AG20443 (cell line): Measurements from ENCODE around the gene SOCS7.
"Not testable (repeated sequence)": the region's sequence is repeated elsewhere in the genome, so short reads cannot be mapped to it uniquely, and the experiment has no call there.

Experiments
- DNase-seq: peaks from one replicate; pipeline ENCODE4 v3.0.0; 2012; ENCODE audit warnings: low spot score, mixed read lengths

SOCS7 gene

DNA sequence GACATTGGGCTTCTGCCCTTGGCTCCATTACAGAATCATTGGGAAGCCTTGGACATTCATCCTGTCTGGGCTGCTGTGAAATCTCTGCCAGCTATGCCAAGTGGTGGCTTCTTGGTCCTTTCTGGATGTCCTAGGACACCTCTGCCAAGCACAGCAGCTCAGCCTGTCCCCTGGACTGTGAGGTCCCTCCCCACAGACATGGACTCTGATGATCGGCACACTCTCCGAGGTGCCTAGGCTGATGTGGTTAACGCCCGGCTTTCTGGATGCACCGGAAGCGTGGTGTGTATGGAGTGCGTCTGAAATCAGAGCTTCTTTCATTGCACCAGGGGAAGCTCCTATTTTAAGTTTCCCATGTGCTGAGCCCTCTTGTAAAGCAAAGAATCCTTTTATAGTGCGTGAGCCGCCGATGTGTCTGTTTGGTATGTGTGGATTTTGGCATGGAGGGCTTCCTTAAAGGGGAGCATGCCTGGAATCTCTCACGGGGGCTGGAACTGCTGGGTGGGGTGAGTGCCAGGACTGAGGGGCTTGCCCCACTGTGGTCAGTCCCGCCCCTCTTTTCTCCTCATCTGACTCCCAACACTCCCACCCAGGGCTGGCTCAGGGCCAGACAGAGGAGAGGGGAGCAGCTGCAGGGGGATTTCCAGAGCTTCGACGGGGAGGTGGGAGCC lies 69.7 kb downstream of the SOCS7 start:
- DNase-seq: peak; percentile 75

DNA sequence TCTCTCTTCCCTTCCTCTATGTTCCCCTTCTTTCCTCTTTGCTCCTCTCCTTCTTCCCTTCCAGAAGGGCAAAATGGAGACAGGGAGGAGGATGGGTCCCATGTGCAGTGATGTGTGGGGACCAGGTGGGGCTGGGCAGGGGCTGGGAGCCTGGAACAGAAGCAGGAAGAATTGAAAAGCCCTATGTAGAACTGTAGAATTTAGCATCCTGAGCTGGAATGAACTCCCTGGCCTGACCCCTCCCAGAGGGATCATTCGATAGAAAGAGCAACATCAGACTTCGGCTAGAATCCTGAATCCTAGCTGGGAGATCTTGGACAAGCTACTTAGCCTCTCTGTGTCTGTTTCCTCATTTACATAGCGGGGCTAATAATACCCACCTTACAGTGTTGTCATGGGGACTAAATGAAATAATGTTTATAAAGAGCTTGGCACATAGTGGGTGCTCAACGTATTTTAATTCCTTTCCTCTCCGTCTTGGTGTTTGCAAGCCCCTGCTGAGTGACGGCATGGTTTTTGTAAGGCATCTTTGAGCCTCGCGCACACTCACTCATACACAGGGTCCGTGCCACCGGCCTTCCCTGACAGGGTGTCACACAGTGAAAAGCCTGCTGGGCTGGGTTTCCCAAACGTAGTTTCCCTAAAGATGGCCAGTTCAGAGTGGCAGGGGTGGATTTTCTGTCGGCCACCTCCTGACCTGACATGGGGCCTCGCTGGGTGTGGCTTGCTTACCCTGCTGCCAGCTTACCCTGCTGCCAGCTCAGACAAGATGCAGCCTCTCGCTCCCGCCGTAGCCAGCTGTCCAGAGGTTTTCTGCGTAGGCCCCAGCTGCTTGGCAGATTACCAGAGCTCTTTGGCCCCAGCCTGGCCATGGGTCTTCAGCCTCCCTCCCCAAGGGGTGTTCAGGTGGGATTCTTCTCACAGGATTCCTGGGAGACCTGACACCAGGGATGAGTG lies 70.5 kb downstream of the SOCS7 start:
- no peak for DNase-seq

DNA sequence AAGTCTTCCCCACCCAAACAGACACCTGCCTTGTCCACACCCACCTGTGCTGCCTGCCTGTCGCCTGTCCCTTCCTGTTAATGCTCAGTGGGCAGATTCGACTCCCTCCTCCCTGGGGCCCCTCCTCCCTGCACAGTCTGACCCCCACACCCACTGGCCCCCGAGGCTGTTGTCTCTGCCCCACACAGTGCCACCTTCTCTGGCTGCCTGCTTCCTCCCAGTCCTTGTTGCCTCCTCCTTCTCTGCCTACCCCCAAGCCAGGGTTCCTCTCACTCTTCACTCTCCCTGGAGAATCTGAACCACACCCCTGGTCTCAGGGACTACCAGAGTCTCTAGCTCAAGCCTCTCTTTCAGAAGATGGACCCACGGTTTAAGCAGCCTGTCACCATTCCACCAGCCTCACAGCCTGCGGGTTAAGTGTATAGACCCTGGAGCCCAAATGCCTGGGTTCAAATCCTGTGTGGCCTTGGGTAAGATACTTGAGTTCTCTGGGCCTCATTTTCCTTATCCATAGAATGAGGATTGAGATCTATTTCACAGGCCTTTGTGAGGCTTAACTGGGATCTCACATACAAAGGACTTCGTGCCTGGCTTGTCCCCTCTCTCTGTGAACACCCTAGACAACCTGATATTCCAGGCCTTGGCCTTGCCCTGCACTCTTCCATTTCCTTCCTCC lies 72.8 kb downstream of the SOCS7 start:
- DNase-seq: no peak

DNA sequence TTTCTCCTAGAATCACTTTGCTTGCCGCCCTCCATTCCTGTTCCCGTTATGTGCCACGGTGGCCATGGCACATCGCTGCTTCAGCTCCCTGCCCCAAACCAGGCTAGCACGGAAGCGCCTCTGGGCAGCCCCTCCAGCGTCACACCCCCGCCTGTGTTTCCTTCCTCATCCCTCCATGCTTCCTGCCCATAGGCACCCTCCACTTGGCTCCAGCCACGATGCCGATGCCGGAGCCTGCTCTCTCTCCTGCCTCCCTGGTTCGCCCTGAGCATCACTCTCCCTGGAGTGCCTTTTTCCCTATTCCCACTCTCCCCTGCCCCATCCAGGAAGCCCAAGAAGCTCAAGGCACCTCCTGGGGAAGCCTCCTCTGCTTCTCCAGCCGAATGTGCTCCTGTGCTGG lies 73.4 kb downstream of the SOCS7 start:
- DNase-seq: no peak

DNA sequence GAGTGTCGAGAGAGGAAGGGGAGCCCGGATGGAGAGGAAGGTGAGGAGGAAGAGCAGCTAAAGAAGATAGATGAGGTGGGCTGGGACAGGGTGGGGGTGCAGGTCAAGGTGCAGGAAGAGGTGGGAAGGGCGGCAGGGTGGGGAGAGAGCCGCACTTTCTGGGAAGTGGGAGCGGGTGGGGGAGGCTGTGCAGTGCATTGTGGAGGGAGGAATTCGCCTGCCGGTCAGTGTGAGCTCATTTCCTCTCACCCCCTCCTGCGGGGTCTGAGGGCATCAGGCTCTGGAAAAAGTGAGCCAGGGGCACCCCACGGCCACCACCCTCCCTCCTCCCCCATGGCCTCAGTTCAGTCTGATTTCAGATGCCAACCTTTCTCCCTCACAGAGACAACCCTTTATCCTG lies 74.1 kb downstream of the SOCS7 start:
- no peak for DNase-seq

DNA sequence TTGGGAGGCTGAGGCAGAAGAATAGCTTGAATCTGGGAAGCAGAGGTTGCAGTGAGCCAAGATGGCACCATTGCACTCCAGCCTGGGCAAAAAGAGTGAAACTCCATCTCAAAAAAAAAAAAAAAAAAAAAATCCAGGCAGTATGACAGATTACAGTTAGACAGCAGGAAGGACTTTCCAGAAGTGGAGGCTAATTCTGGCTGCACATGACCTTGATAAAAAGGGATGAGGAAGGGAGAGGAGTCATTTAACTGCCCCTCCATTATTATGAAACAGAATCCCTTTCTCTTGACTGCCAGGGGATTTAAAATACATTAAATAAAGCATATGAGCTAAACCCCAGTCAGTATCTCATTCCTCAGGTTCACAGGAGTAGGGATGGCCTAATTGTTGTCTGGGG lies 74.8 kb downstream of the SOCS7 start:
- no peak for DNase-seq

DNA sequence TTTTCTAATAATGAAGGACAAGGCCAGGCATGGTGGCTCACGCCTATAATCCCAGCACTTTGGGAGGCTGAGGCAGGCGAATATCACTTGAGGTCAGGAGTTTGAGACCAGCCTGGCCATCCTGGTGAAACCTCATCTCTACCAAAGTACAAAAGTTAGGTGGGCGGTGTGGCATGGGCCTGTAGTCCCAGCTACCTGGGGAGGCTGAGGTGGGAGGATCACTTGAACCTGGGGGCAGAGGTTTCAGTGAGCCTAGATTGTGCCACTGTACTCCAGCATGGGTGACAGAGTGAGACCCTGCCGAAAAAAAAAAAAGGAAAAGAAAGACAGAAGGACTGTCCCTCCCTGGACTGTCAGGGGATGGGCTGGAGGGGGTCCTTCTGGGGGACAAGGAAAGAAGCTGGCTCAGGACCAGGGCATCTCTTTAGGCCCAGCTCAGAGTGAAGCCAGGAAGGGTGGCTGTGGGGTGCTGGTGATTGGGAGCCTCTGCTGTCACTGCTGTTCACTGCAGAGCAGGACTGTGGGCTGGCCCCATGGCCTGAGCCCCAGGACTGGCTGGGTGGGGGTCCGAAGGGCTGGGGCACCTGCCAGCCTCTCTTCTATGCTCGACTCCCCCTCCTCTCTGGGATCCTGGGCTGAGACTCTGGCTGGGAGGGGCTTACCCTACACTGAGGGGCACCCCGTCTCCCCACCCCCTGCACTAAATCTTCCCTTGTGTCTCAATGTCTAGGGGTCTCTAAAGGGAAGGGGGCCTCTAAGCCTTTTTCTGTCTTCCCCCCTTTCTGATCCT lies 75.7 kb downstream of the SOCS7 start:
- no peak for DNase-seq

DNA sequence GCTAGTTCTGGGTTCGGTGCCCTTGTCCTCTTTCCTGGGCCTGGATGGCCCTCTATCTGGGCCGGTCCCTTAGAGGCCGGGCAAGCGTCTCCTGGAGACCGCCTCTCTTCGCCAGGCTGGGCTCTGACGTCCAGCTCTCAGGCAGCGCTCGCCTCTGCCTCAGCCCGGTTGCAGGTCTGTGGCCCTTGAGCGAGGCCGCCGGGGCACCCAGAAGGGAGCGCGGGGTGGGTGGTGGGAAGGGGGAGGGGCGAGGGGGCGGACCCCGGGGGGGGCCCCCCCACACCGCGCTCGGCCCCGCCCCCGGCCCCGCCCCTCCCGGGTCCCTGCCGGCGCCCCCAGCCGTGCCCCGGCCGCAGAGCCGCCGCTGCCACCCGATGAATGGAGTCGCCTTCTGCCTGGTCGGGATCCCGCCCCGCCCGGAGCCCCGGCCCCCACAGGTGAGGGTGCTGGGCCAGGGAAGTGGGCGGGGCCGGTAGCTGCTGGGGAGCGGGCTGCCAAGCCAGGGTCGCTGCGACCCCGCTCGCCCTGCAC lies 76.5 kb downstream of the SOCS7 start, which contains the start of gene ARHGAP23:
TSS of gene ARHGAP23 (plus strand) at position 353 of the 531 bp plus-strand sequence. CDS start at position 375, 22 bp downstream.
- DNase-seq: peak; percentile 93

DNA sequence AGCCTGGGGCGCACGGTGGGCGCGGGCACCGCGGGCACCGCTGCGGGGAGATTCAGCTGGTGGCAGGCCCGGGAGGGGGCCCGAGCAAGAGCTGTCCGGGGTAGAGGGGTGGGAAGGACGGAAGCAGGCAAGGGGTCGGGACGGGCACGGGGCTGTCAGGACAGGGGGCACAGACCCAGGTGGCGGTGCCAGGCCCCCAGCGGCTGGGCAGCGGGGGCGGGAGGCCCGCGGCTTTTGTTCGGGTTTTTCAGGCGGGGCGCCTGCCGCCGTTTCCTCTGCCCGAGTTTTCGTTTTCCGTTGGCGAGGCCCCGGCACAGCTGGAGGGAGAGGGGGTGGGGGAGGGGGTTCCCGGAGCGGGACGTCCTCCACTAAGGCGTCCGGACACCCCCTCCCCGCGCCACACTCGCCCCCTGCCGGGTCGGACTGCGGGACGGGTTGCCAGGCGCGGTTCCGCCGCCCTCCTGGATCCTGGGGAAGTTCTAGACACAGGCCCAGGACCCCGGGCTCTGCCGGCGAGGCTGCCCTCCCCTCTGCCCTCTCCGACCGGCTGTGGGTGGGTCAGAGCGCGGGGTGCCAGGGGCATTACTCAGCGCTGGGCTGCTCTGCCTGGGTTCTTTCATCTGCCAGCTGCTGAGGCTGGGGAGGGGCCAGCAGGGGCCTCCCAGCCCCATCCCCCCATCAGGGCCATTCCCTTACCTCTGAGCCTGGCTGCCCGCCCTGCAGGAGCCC lies 77.2 kb downstream of the SOCS7 start:
- DNase-seq: peak; percentile 77

DNA sequence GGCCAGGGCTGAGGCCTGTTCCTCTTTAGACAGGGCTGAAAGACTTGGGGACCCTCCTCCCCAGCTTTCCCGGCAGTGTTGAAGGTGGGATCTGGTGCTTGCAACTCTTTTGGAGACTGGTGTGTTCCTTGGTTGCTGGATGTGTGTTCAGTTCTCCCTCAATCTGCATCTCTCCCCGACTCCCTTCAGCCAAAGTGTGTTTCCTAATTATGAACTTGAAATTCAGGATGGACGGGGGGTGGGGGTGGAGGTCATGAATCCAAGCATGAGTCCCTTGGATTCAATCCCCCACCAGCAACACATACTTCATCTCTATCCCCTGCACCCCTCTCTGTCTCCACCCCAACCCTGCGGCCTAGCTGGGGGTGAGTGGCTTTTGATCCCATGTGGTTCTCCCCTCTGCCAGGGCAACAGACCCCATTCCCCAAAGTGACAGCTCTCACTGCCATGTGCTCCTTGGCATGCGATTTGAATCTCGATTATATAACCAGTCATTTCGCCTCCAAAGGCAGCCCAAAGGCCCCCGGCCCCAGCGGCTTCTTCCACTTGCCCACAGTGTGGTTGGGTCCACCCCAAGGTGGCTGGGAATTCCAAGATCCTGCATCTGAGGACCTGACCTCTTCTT lies 77.9 kb downstream of the SOCS7 start:
- DNase-seq: no peak

DNA sequence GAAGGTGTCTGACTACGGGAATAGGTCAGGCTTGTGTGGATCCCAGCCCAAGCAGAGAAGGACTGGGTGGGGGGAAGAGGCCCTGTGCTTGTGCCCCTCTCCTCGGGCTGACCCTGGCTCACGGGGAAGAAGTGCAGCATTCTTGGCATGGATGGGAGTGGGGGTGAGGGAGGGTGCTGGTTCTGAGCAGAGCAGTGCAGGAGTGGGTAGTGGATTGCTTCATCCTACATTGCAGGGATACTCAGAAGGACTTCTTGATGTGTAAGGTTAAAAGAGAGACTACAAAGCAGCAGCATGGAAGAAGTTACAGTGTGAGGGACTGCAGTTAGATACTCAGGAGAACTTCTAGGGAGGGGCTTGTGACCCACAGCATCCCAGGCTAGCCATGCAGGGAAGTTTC lies 78.7 kb downstream of the SOCS7 start:
- DNase-seq: peak; percentile 60

DNA sequence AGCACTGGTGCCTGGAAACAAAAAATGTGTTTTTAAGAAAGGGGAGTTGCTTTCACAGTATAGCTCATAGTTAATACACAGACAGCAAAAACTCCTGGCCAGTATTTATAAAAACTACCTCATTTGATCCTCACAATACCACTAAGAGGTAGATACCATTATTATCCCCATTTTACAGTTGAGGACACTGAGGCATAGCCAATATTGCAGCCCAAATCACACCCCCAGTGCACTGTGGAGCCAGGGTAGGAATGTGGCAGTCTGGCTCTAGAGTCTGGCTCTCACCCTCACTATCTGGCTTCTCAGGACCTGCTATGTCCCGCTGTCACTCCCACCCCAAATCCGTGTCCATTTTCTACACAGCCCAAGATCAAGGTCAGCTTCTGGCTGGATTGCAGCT lies 79.2 kb downstream of the SOCS7 start:
- DNase-seq: no peak

DNA sequence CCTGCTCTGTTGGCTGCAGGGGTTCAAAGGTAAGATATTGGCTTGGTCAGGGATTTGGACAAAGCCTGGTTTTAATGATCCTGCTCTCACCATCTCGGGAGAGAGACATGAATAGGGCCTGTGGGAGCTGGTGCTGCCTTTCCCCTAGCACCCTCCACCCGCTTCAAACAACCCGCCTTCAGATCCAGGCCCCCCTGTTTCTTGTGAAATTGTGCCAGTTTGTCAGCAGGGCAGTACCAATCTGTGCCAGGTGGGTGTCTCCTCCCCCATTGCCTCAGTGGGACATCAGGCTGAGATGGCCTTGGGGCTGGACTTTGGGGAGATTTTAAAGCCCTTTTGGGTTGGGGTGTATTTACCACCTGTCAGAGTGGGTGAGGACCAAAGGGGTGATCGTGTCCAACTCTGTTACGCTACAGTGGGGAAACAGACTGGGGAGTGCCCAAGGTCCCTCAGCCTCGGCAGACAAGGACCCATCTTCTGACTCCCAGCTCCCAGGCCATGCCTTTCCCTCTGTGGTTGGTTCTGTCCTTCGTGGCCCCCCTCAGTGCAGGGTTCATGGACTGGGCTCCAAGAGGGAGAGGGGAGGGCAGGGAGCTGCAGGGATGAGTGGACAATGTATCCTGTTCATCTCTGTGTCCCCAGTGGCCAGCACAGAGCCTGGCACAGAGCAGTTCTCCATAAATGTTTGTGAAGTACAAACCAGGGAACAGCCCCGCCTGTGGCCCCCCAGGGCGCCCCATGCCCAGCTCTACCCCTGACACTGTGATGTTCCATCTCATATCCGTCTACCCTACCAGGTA lies 79.9 kb downstream of the SOCS7 start:
- no peak for DNase-seq

DNA sequence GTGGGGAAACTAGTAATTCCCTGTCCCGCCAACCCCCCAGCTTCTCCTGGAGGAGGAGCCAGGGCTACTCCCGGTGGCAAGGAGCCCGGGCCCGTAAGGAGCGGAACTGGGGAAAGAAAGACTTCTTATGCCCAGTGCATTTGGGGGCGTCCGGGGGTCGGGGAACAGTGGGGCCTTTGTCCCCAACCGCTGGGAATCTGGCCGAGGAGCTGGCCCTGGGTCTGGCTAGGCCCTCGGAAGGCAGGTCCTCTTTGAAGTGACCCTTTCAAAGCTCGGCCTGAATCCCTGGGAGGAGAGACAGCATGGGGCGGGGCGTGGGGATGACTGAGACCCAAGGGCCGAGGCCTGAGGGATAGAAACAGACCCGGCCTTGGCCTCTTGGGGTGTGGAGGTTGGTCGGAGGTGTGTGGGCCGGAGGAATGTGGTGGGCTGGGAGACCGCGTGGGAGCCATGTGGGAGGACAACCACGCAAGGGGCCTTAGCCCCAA lies 82.6 kb downstream of the SOCS7 start:
- no peak for DNase-seq

DNA sequence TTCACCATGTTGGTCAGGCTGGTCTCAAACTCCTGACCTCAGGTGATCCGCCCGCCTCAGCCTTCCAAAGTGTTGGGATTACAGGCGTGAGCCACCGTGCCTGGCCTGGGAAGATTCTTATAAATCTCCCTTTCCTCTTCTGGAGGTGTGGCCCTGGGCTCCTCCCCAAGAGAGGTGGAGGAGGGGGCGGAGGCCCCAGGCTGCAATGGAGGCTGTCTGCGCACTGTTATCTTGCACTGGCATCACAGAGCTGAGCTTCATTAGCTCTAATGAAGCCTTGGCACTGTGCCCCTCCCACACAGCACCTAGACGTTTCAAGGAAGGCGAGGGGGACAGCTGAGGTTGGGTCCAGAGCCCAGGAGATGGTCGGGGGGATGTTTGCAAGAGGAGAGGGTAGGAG lies 84.2 kb downstream of the SOCS7 start:
- no peak for DNase-seq

DNA sequence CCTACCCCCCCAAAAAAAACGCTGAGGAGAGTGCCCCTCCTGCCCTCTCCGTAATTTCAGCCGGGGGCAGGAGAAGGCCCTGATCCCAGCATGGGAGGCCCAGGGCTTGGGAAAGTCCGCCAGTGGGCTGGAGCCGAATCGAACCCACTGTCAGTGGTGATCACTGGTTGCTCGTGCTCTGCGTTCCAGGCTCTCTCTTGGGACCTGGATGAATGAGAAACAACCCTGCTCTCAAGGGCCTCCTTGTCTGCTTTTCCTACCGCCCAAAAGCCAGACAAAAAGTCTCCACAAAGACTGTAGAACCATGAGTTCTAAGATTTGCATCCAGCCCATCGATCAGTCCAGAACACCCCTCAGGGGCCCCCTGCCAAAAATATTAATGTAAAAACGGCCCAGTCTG lies 84.7 kb downstream of the SOCS7 start:
- no peak for DNase-seq

DNA sequence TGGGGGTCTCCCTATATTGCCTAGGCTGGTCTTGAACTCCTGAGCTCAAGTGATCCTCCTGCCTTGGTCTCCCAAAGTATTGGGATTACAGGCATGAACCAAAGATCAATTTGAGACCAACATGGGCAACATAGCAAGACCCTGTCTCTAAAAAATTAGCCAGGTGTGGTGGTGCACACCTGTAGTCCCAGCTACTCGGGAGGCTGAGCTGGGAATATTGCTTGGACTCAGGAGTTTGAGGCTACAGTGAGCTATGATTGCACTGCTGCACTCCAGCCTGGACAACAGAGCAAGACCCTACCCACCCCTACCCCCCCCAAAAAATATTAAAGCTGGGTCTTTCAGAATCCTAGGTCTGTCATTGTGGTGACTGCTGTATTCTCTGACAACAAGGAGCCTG lies 85.7 kb downstream of the SOCS7 start:
- DNase-seq: not testable (repeated sequence)

DNA sequence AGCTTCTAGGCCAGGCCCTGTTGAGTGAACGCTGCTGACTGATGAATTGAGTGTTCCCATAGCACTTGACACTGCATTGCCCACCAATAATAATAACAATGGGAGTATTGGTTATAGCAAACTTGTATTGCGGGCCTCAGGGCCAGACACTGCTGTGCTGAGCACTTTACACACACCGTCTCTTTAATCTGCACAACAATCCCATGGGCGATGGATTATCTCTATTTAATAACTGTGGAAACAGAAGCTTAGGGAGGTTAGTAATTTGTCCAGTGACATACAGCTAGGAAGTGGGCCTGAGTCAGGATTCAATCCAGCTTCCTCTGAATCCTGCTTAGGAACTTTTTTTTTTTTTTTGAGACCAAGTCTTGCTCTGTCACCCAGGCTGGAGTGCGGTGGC lies 87.8 kb downstream of the SOCS7 start:
- DNase-seq: no peak

DNA sequence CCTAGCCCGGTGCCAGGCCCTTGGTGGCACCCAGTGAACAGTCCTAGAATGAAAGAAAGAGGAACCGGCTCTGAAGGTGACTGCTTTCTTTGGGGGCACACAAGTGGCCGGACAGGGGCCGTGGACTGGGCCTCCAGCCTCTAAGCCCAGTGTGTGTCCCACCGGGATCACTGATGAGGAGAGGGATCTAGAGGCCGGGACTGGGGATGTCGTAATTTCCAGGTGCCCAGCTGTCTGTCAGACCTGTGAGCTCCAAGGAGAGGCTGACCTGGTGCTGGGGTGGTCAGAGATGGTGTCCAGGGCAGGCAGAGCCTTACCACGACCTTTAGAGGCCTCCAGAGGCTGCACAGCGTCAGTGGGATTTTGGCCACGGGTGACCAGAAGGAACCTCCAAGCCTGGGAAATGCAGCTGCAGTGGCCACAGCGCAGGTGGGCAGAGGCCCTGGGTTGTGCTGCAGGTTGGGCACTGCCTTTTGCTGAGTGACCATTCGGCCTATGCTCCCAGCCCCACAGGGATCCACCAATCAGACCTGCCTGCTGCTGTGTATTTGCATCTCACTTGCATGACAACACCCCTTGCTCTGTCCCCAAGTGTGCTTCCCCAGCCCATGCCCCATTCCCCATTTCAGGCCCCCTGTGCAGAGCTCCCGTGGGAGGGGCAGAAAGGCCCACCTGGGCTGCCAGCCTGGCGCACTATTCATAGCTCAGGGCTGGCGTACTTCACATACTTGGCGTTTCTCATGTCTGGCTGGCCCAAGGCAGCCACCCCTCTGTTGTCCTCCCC lies 89.2 kb downstream of the SOCS7 start:
- DNase-seq: no peak
